COLO668 (cell line): ENCODE results near the gene CYB561D2.

Source experiments
- DNase-seq: peaks from one replicate; lab custom pipeline; 2025; ENCODE audit not compliant: unreplicated experiment; lab: John Stamatoyannopoulos, UW

CYB561D2 gene

GRCh38 chr3:50388016-50388719 is 37.5 kb downstream of the CYB561D2 start:
- peak; percentile 7 for DNase-seq

- DNase-seq: no peak
Observed at GRCh38 chr3:50388720-50389413, 38.2 kb downstream of the CYB561D2 start.

GRCh38 chr3:50389414-50389767 is 38.7 kb downstream of the CYB561D2 start:
- no peak for DNase-seq

GRCh38 chr3:50390508-50391224 is 40.0 kb downstream of the CYB561D2 start:
- DNase-seq: peak; percentile 68

GRCh38 chr3:50392101-50392715 is 41.5 kb downstream of the CYB561D2 start:
- DNase-seq: peak; percentile 1

GRCh38 chr3:50393061-50393460 is 42.4 kb downstream of the CYB561D2 start:
- no peak for DNase-seq

- DNase-seq: no peak
Observed at GRCh38 chr3:50395070-50395860, 44.6 kb downstream of the CYB561D2 start.

GRCh38 chr3:50396502-50396901 is 45.8 kb downstream of the CYB561D2 start:
- DNase-seq: peak; percentile 58

GRCh38 chr3:50401978-50402595 is 51.4 kb downstream of the CYB561D2 start:
- DNase-seq: no peak
